Liver (tissue), 9 donors: ENCODE results near the gene UCK2. TPM values are rescaled to one million over a fixed set of nuclear protein-coding genes. Genes with fewer than 3 reads are reported as not detected.

Experiments used
- DNase-seq: peaks from one replicate; pipeline ENCODE4 v3.0.0-alpha.2; 2017; ENCODE audit warnings: low spot score
- H3K27ac ChIP-seq, 2 donors: one replicate each; pipeline ENCODE4 v1.7.0; 2013; ENCODE audit warnings: inconsistent platforms in 2 of 2, low read length in 2 of 2, control low read depth in 1 of 2, low read depth in 1 of 2, mild to moderate bottlenecking in 1 of 2
- H3K27me3 ChIP-seq, 4 donors: one replicate each; pipeline versions ENCODE4 v1.6.1 to v1.7.0; 2013; ENCODE audit warnings: low read length in 3 of 4, inconsistent platforms in 1 of 4, mild to moderate bottlenecking in 1 of 4, moderate library complexity in 1 of 4; ENCODE audit not compliant: control insufficient read depth in 4 of 4, insufficient read depth in 4 of 4
- H3K36me3 ChIP-seq, 4 donors: one replicate each; pipeline versions ENCODE4 v1.6.1 to v1.7.0; 2013; ENCODE audit warnings: low read length in 3 of 4, mild to moderate bottlenecking in 3 of 4, low read depth in 1 of 4, moderate library complexity in 1 of 4; ENCODE audit not compliant: control insufficient read depth in 4 of 4, insufficient read depth in 3 of 4
- H3K4me1 ChIP-seq, 4 donors: one replicate each; pipeline versions ENCODE4 v1.6.1 to v1.7.0; 2013; ENCODE audit warnings: low read length in 3 of 4, mild to moderate bottlenecking in 3 of 4, moderate library complexity in 1 of 4; ENCODE audit not compliant: control insufficient read depth in 4 of 4, insufficient read depth in 4 of 4
- H3K4me3 ChIP-seq, 3 donors: one replicate each; pipeline versions ENCODE4 v1.6.1 to v1.7.0; 2013; ENCODE audit warnings: low read length in 3 of 3, control low read depth in 1 of 3, low read depth in 1 of 3, mild to moderate bottlenecking in 1 of 3
- H3K9ac ChIP-seq, 2 donors: one replicate each; pipeline ENCODE4 v1.7.0; 2013; ENCODE audit warnings: low read length in 2 of 2, mild to moderate bottlenecking in 2 of 2, moderate library complexity in 2 of 2, control low read depth in 1 of 2, low read depth in 1 of 2
- H3K9me3 ChIP-seq, 4 donors: one replicate each; pipeline versions ENCODE4 v1.6.1 to v1.7.0; 2013; ENCODE audit warnings: low read length in 3 of 4; ENCODE audit not compliant: control insufficient read depth in 4 of 4
- ATF3 ChIP-seq: IDR thresholded peaks from 2 replicates; pipeline ENCODE4 v1.6.1; 2016; ENCODE audit warnings: antibody characterized with exemption
- CTCF ChIP-seq: fragments of 150-350 bp; IDR thresholded peaks from 2 replicates; pipeline ENCODE4 v1.5.1; 2017; ENCODE audit warnings: improper control_type of control experiment, low read depth, low read length; ENCODE audit not compliant: missing input control
- EGR1 ChIP-seq, 2 donors: IDR thresholded peaks; 2 replicates each; pipeline ENCODE4 v1.6.1; 2016 to 2018; ENCODE audit warnings: antibody characterized with exemption in 2 of 2, low read depth in 2 of 2
- FOXA1 ChIP-seq: IDR thresholded peaks from 2 replicates; pipeline ENCODE4 v1.6.1; 2016; ENCODE audit warnings: antibody characterized with exemption
- FOXA2 ChIP-seq: IDR thresholded peaks from 2 replicates; pipeline ENCODE4 v1.6.1; 2016; ENCODE audit warnings: antibody characterized with exemption
- GABPA ChIP-seq, 2 donors: IDR thresholded peaks in 1 of 2; conservative IDR thresholded peaks in 1 of 2; 2 replicates each; pipeline ENCODE4 v1.6.1; 2016; ENCODE audit warnings: antibody characterized with exemption in 2 of 2, mild to moderate bottlenecking in 1 of 2, moderate library complexity in 1 of 2
- HNF4A ChIP-seq, 2 donors: conservative IDR thresholded peaks; 2 replicates each; pipeline ENCODE4 v1.6.1; 2016; ENCODE audit warnings: antibody characterized with exemption in 2 of 2, mild to moderate bottlenecking in 2 of 2
- HNF4G ChIP-seq: IDR thresholded peaks from 2 replicates; pipeline ENCODE4 v1.6.1; 2016; ENCODE audit warnings: antibody characterized with exemption
- JUND ChIP-seq, 2 donors: IDR thresholded peaks; 2 replicates each; pipeline ENCODE4 v1.6.1; 2016; ENCODE audit warnings: antibody characterized with exemption in 2 of 2
- MAX ChIP-seq: IDR thresholded peaks from 2 replicates; pipeline ENCODE4 v1.6.1; 2016; ENCODE audit warnings: antibody characterized with exemption
- NR2F2 ChIP-seq: IDR thresholded peaks from 2 replicates; pipeline ENCODE4 v1.6.1; 2016; ENCODE audit warnings: antibody characterized with exemption
- RAD21 ChIP-seq, 2 donors: IDR thresholded peaks; 2 replicates each; pipeline ENCODE4 v1.6.1; 2016; ENCODE audit warnings: antibody characterized with exemption in 2 of 2, mild to moderate bottlenecking in 2 of 2
- REST ChIP-seq: IDR thresholded peaks from 2 replicates; pipeline ENCODE4 v1.6.1; 2016; ENCODE audit warnings: antibody characterized with exemption, mild to moderate bottlenecking
- RXRA ChIP-seq, 2 donors: IDR thresholded peaks; 2 replicates each; pipeline ENCODE4 v1.6.1; 2017 to 2018; ENCODE audit warnings: antibody characterized with exemption in 2 of 2, mild to moderate bottlenecking in 1 of 2
- SP1 ChIP-seq: IDR thresholded peaks from 2 replicates; pipeline ENCODE4 v1.6.1; 2018; ENCODE audit warnings: antibody characterized with exemption, mild to moderate bottlenecking
- YY1 ChIP-seq: IDR thresholded peaks from 2 replicates; pipeline ENCODE4 v1.6.1; 2016; ENCODE audit warnings: antibody characterized with exemption, mild to moderate bottlenecking
- ZBTB33 ChIP-seq: IDR thresholded peaks from 2 replicates; pipeline ENCODE4 v1.6.1; 2016; ENCODE audit warnings: antibody characterized with exemption
- WGBS: extraction: QIAGEN DNeasy Blood & Tissue Kit; methylation state at CpG from one replicate; pipeline ENCODE4 v1.1.7; 2013; 5-methylcytosine and 5-hydroxymethylcytosine counted together
- polyA plus RNA-seq, 2 donors: library from polyadenylated mRNA; stranded (reverse) in 1 of 2; unstranded in 1 of 2; fragments of 200-250 nt in 1 of 2; fragments of >200 nt in 1 of 2; fragmentation: Nextera tagmentation in 1 of 2; extraction: Ambion mirVana in 1 of 2; gene quantifications; one replicate each; pipeline versions ENCODE4 v1.2.1 to v1.2.3, GENCODE V29; 2013 to 2015
- total RNA-seq, 2 donors: library from RNA; depleted of rRNA; stranded (reverse); fragments of >200 nt; gene quantifications; one replicate each; pipeline ENCODE4 v1.2.3, GENCODE V29; 2014
- donor health status: healthy.
- donor health status: healthy.
- donor health status: healthy.
- donor health status: healthy.
- donor health status: healthy.

Gene UCK2
- total and polyA plus RNA-seq, 4 donors: 8.9 to 25.5 (median 17.3) TPM

- Histone ChIP-seq H3K4me1 (peaks cover 12 to 40% (median 28%) of the 10 kb centered on the region in 4 donors), H3K36me3 (no peaks in the 10 kb centered on the region), H3K9me3 (no peaks in the 10 kb centered on the region), H3K27ac (no peak overlapping the region), H3K9ac (no peak overlapping the region), H3K4me3 (no peak overlapping the region), H3K27me3 (no peaks in the 10 kb centered on the region)
- TF ChIP-seq REST (no peak), HNF4G (no peak), YY1 (no peak), ATF3 (no peak)
- WGBS: 70% methylated on average over 3 of the region's 3 CpGs
- DNase-seq: no peak
Measured at GRCh38 chr1:165856606-165857005, 29.2 kb downstream of the UCK2 start.

GRCh38 chr1:165857046-165857801 is 29.8 kb downstream of the UCK2 start:
- no peaks in the 10 kb centered on the region for H3K36me3 ChIP-seq
- H3K4me3 ChIP-seq: no peak overlapping the region
- no peaks in the 10 kb centered on the region for H3K9me3 ChIP-seq
- no peak for TF ChIP-seq ZBTB33
- TF ChIP-seq RXRA (IDR thresholded peaks at IDR 0.05): peak; percentile 52 to 66
- TF ChIP-seq HNF4A (conservative IDR thresholded peaks at IDR 0.05): peak; percentile 31 to 60
- TF ChIP-seq FOXA1: no peak
- peak; percentile 14 for TF ChIP-seq MAX
- no peak for TF ChIP-seq RAD21 (IDR thresholded peaks at IDR 0.05)
- H3K9ac ChIP-seq: no peak overlapping the region
- H3K4me1 ChIP-seq: peaks cover 12 to 40% (median 28%) of the 10 kb centered on the region in 4 donors
- peak overlapping the region in 1 of 2 donors; percentile 63 for H3K27ac ChIP-seq
- H3K27me3 ChIP-seq: no peaks in the 10 kb centered on the region
- 77% methylated on average over 8 of the region's 8 CpGs for WGBS
- no peak for DNase-seq

- H3K9me3 ChIP-seq: no peaks in the 10 kb centered on the region
- peak overlapping the region; percentile 27 to 63 for H3K27ac ChIP-seq
- WGBS: 25% methylated on average over 3 of the region's 3 CpGs
- no peaks in the 10 kb centered on the region for H3K27me3 ChIP-seq
- DNase-seq: peak; percentile 46
- no peaks in the 10 kb centered on the region for H3K36me3 ChIP-seq
- no peak overlapping the region for H3K4me3 ChIP-seq
- no peak overlapping the region for H3K9ac ChIP-seq
- peaks cover 12 to 40% (median 28%) of the 10 kb centered on the region in 4 donors for H3K4me1 ChIP-seq
- TF ChIP-seq EGR1 (IDR thresholded peaks at IDR 0.05; ENCODE audit: low read depth in 2 of 2): no peak
- TF ChIP-seq RXRA (IDR thresholded peaks at IDR 0.05): peak; percentile 94 to 97
- TF ChIP-seq JUND (IDR thresholded peaks at IDR 0.05): peak in 1 of 2 donors; percentile 25
- TF ChIP-seq MAX: peak; percentile 23
- peak; percentile 81 for TF ChIP-seq SP1
- TF ChIP-seq NR2F2: no peak
- TF ChIP-seq GABPA (IDR thresholded peaks at IDR 0.05 in 1 of 2, conservative IDR thresholded peaks at IDR 0.05 in 1 of 2): peak in 1 of 2 donors; percentile 29
- no peak for TF ChIP-seq ATF3
- TF ChIP-seq YY1: peak; percentile 40
- TF ChIP-seq HNF4G: peak; percentile 40
- no peak for TF ChIP-seq CTCF
- peak; percentile 17 to 32 for TF ChIP-seq RAD21 (IDR thresholded peaks at IDR 0.05)
- TF ChIP-seq FOXA2: peak; percentile 35
Measured at GRCh38 chr1:165858364-165858823, 31.0 kb downstream of the UCK2 start.
